ENCODE data around the gene CHKB.

CHKB gene

GRCh38 chr22:50597097-50597496 is 14.4 kb upstream of the CHKB start:
- no peak for DNase-seq

DNA sequence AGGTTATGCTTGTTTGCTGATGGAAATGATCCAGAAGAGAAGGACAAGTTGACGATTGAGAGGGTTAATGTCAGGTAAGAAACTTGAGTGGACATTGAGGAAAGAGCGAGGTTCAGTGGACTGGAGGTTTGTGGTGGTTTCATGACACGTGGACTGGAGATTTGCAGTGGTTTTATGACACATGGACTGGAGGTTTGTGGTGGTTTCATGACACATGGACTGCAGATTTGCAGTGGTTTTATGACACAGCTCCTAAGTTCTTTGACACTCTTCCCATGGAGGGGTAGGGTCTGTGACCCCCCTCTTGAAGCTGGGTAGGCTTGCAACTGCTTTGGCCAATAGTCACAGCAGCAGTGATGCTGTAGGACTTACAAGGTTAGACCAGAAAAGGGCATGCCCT is 12.5 kb upstream of the CHKB start:
- no peak for DNase-seq

DNA sequence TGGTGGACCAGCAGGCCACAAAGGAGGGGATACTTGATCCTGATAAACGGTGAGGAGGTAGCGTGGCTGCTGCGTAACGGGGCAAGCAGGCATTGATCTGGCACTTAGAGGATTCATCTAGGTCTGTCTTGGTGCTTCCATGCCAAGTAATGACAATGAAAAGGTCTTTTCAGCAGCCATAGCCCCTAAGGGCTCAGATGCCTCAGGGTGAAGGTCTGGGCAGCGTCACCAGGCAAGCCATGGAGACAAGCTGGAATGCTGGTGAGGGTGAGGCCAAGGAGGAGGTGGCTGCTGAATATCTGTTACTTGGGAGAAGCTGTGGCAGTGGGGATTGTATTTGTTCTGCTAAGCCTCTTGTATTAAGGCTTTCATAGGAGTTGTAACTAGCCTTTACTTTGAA is 4.8 kb upstream of the CHKB start:
- no peak for DNase-seq

- no peak for DNase-seq
These were observed 3.8 kb upstream of the CHKB start for GRCh38 chr22:50586416-50586815.

DNA sequence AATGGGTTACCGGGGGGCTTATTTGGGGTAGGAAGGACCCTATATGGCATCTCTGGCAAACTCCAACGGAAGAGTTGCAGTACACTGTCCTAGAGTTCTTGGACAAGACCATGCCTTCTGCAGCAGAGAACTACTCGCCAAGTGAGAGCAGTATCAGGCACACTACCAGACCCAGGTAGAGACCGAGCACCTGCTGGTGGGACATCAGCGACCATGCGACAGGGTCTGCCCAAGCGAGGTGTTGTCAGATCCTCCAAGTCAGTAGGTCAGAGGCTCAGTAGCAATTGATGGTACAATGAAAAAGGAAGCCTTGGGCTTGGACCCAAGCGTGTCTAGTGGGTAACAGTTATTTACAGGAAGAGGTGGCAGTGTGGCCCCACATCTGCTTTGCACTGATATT is 3.1 kb upstream of the CHKB start:
- DNase-seq: no peak

- DNase-seq: no peak
These were observed 2.6 kb upstream of the CHKB start for GRCh38 chr22:50585238-50585637.

GRCh38 chr22:50584106-50585096 is 1.8 kb upstream of the CHKB start:
- DNase-seq: no peak

- no peak for DNase-seq
These were observed 729 bp upstream of the CHKB start for GRCh38 chr22:50583294-50583861.

GRCh38 chr22:50581950-50582492 is 628 bp downstream of the CHKB start:
- DNase-seq: peak; percentile 59 to 70

DNA sequence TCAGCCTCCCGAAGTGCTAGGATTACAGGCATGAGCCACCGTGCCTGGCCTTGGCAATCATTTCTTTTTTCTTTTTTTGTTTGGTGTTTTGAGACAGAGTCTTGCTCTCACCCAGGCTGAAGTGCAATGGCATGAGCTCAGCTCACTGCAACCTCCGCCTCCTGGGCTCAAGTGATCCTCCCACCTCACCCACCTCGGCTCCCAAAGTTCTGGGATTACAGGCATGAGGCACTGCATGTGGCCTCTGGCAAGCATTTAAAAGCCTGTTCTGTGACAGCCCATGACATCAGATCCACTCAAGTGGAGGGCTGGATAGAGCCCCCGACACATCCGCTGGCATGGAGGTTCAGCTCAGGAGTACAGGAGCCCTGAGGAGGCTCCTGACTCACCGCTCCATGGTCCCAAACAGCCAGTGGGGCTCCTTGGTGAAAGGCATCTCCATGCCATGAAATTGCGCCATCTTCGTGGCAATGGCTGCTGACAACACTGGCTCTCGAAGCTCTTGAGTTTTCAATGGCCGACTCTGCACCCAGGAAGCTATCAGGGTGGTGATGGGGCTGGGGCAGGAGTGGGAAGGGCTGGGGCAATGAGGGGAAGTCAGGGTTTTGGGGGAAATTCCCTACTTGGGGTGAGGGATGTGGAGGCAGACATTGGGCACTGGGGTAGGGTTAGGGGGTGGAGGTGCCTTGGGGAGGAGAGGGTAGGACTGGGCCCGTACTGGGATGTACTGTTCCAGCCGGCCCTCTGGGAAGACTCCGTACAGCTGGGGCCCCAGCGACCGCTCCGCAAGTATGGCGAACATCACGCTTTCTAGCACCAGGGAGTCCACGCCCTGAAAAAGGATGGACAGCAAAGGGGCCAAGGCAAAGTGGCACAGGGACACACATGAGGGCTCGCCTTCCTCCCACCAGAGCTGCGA is 1.4 kb downstream of the CHKB start:
- no peak for DNase-seq

GRCh38 chr22:50579752-50580151 is 2.9 kb downstream of the CHKB start:
- no peak for DNase-seq

GRCh38 chr22:50578776-50579310 is 3.8 kb downstream of the CHKB start:
- no peak for DNase-seq

GRCh38 chr22:50577987-50578775 is 4.5 kb downstream of the CHKB start, which contains the start of gene CPT1B:
TSS of gene CPT1B (minus strand) at chr22:50578427. CDS start at chr22:50577915, 512 bp downstream.
- no peak for DNase-seq

DNA sequence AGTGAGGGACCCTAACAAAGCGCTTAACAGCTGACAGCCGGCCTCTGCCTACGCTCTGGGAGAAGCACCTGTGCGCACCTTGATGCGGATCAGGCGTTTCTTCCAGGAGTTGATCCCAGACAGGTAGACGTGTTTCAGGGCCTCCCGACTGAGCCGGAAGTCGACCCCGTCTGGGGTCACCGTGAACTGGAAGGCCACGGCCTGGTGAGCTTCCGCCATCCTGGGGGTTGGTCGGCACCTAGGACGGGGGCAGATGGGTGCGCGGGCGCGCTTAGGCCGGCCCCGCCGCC is 5.0 kb downstream of the CHKB start:
- no peak for DNase-seq

DNA sequence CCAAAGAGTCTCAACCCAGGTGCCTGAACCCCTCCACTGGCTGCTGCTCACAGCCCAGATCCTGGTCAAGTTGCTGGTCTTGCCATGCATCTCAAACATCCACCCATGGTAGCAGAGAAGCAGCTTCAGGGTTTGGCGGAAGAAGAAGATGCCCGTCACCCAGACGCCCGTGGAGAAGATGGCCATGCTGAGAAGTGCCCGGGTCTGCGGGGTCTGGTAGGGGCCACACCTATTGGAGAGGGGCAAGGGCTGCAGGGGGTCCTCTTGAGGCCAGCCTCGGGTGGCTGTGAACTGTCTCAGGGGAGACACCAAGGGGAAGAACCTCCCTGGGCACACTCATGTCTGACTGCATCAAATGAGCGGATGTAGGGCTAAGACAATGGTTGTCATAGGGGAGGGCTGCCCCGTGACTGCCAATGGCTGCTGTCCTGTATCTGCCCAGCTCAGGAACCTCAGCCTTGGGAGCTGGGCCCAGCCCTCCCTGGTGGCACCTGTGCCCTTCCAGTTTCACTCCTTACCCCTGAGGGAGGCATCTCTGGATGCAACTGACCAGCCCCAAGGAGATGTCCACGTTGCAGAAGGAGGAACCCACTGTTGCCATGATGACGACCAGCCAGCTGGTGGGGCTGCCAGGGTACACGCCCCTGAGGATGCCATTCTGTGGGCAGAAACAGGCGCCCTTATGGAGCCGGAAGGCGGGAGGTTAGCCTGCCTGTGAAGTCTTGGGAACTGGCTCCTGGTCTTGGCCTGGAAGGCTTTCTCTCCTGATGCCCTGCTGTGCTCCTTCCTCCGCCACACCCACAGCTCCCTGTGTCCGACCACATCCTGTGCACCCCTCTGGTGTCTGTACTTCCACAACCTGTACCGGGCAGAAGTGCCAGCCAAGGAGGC is 5.6 kb downstream of the CHKB start:
- DNase-seq: no peak

GRCh38 chr22:50576070-50576469 is 6.6 kb downstream of the CHKB start:
- no peak for DNase-seq

- DNase-seq: no peak
These were observed 7.2 kb downstream of the CHKB start for GRCh38 chr22:50575426-50575941.

GRCh38 chr22:50574383-50574755 is 8.3 kb downstream of the CHKB start:
- no peak for DNase-seq

DNA sequence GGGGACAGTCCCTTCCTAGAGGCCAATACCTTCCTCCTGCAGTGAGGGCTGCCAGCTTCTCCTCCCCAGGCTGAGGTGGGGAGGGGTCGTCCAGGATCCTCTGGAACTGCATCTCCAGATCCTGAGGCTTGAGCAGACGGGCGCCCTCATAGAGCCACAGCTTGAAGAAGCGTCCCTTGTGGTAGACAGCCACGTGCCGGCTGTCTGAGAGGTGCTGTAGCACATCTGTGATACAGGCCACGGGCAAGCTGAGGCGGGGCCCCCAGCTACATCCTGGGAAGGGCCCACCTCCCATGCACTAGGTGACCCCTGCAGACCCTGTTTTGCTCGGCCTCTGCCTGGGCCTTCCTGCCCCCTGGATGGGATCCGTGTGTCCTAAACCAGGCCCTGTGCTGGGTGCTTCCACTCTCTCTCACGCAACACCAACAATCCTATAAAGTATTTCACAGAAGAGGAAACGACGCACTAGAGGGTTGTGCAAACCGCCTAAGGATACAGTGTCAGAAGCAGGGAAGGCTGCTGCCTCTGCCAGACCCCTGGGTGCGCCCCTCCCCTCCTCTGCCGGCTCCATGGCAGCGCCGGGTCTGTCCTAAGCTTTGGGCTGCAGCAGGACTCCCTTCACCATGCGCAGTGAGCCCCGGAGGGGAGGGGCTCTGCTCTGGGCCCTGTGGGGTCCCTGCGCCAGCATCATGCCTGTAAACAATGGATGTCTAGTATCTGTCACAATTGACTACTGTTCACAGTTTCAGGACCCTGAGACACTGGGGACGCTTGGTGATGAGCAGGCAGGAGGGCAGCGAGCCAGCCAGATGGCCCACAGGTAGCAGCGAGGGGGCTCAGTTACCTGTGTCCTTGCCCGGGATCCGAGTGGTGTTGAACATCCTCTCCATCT is 8.9 kb downstream of the CHKB start:
- DNase-seq: no peak

DNA sequence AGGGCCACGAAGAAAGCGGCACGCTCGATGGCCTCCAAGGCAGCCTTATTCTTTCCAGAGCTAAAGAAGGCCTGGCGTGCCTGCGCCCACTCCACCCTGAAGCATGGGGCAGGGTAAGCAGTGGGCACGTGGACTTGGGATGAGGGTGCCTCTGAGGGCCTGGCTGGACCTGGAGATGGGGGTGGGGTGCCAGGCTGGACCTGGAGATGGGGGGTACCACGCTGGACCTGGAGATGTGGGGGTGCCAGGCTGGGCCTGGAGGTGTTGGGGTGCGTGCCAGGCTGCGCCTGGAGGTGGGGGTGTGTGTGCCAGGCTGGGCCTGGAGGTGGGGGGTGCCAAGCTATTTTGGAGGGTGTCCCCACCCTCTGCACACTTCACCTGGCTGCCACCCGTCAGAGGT is 9.7 kb downstream of the CHKB start:
- no peak for DNase-seq

All from activated T-cell treated with anti-CD3 and anti-CD28 coated beads, Interleukin-2, amount 50 U/mL, for 48 hours (primary cell).